ENCODE results near the gene TBK1. TPM values are rescaled to one million over a fixed set of nuclear protein-coding genes. Genes with fewer than 3 reads are reported as not detected.

Gene TBK1
- total RNA-seq, 1 donor = 36.2 TPM

- Histone ChIP-seq H2AFZ (ENCODE audit: low read length) (no peak overlapping the region), H3K79me2 (ENCODE audit: insufficient read depth, low read length) (peaks cover 7% of the 10 kb centered on the region), H3K9me3 (ENCODE audit: low read depth, low read length) (no peaks in the 10 kb centered on the region), H3K36me3 (ENCODE audit: insufficient read depth, low read length) (peaks cover 92% of the 10 kb centered on the region), H3K4me3 (ENCODE audit: insufficient read depth, low read length) (no peak overlapping the region), H3K27me3 (ENCODE audit: insufficient read depth, low read length) (no peaks in the 10 kb centered on the region), H3K4me2 (ENCODE audit: insufficient read depth, low read length) (no peak overlapping the region), H4K20me1 (ENCODE audit: insufficient read depth, low read length) (no peaks in the 10 kb centered on the region), H3K4me1 (ENCODE audit: insufficient read depth, low read length) (no peaks in the 10 kb centered on the region), H3K27ac (ENCODE audit: low read depth, low read length) (no peak overlapping the region)
- DNase-seq (ENCODE audit: insufficient read length, low spot score, missing footprints) = no peak
- no peak for TF ChIP-seq CTCF (IDR thresholded peaks at IDR 0.05; ENCODE audit: extremely low read depth, low read depth, low read length)
These were observed 11.8 kb upstream of the TBK1 start for GRCh38 chr12:64440100-64440499.

GRCh38 chr12:64445490-64445889 lies 6.4 kb upstream of the TBK1 start:
- no peaks in the 10 kb centered on the region for H3K27me3 ChIP-seq (ENCODE audit: insufficient read depth, low read length)
- no peak for DNase-seq (ENCODE audit: insufficient read length, low spot score, missing footprints)
- H2AFZ ChIP-seq (ENCODE audit: low read length) = no peak overlapping the region
- no peaks in the 10 kb centered on the region for H4K20me1 ChIP-seq (ENCODE audit: insufficient read depth, low read length)
- peaks cover 3% of the 10 kb centered on the region for H3K79me2 ChIP-seq (ENCODE audit: insufficient read depth, low read length)
- no peak overlapping the region for H3K27ac ChIP-seq (ENCODE audit: low read depth, low read length)
- H3K4me1 ChIP-seq (ENCODE audit: insufficient read depth, low read length) = no peaks in the 10 kb centered on the region
- TF ChIP-seq CTCF (IDR thresholded peaks at IDR 0.05; ENCODE audit: extremely low read depth, low read depth, low read length) = no peak
- no peaks in the 10 kb centered on the region for H3K9me3 ChIP-seq (ENCODE audit: low read depth, low read length)
- no peak overlapping the region for H3K4me2 ChIP-seq (ENCODE audit: insufficient read depth, low read length)
- H3K36me3 ChIP-seq (ENCODE audit: insufficient read depth, low read length) = peaks cover 72% of the 10 kb centered on the region
- H3K4me3 ChIP-seq (ENCODE audit: insufficient read depth, low read length) = no peak overlapping the region

- Histone ChIP-seq H3K27ac (ENCODE audit: low read depth, low read length) (no peak overlapping the region), H3K4me3 (ENCODE audit: insufficient read depth, low read length) (no peak overlapping the region), H3K9me3 (ENCODE audit: low read depth, low read length) (no peaks in the 10 kb centered on the region), H3K4me2 (ENCODE audit: insufficient read depth, low read length) (no peak overlapping the region), H3K27me3 (ENCODE audit: insufficient read depth, low read length) (no peaks in the 10 kb centered on the region), H3K4me1 (ENCODE audit: insufficient read depth, low read length) (peaks cover 6% of the 10 kb centered on the region), H3K79me2 (ENCODE audit: insufficient read depth, low read length) (no peaks in the 10 kb centered on the region), H4K20me1 (ENCODE audit: insufficient read depth, low read length) (no peaks in the 10 kb centered on the region), H2AFZ (ENCODE audit: low read length) (no peak overlapping the region), H3K36me3 (ENCODE audit: insufficient read depth, low read length) (peaks cover 64% of the 10 kb centered on the region)
- no peak for DNase-seq (ENCODE audit: insufficient read length, low spot score, missing footprints)
- no peak for TF ChIP-seq CTCF (IDR thresholded peaks at IDR 0.05; ENCODE audit: extremely low read depth, low read depth, low read length)
These were observed 5.6 kb upstream of the TBK1 start for GRCh38 chr12:64446295-64446694.

- Histone ChIP-seq H3K79me2 (ENCODE audit: insufficient read depth, low read length) (peaks cover 23% of the 10 kb centered on the region), H3K36me3 (ENCODE audit: insufficient read depth, low read length) (peaks cover 29% of the 10 kb centered on the region), H3K4me1 (ENCODE audit: insufficient read depth, low read length) (peaks cover 15% of the 10 kb centered on the region), H3K27ac (ENCODE audit: low read depth, low read length) (peak overlapping the region; percentile 99), H3K9me3 (ENCODE audit: low read depth, low read length) (no peaks in the 10 kb centered on the region), H3K4me3 (ENCODE audit: insufficient read depth, low read length) (no peak overlapping the region), H3K27me3 (ENCODE audit: insufficient read depth, low read length) (no peaks in the 10 kb centered on the region), H2AFZ (ENCODE audit: low read length) (no peak overlapping the region), H3K4me2 (ENCODE audit: insufficient read depth, low read length) (no peak overlapping the region), H4K20me1 (ENCODE audit: insufficient read depth, low read length) (peaks cover 3% of the 10 kb centered on the region)
- no peak for TF ChIP-seq CTCF (IDR thresholded peaks at IDR 0.05; ENCODE audit: extremely low read depth, low read depth, low read length)
- no peak for DNase-seq (ENCODE audit: insufficient read length, low spot score, missing footprints)
These were observed 1.8 kb upstream of the TBK1 start for GRCh38 chr12:64450057-64450640.

Measured in osteoblast (primary cell).